Measurements from ENCODE around the gene ADARB2. TPM values are rescaled to one million over a fixed set of nuclear protein-coding genes. Genes with fewer than 3 reads are reported as not detected.
A peak's percentile ranks its signal among the peaks of the same experiment; 100 is the strongest.
"Not testable (repeated sequence)": the region's sequence is repeated elsewhere in the genome, so short reads cannot be mapped to it uniquely, and the experiment has no call there.

ADARB2 gene
- total RNA-seq, 1 donor from 2014 or later: 0.06 TPM

- DNase-seq (ENCODE audit: low spot score): not testable (repeated sequence)
These were observed 119.7 kb downstream of the ADARB2 start for GRCh38 chr10:1617376-1618317.

GRCh38 chr10:1616701-1617100 is 120.6 kb downstream of the ADARB2 start:
- not testable (repeated sequence) for DNase-seq (ENCODE audit: low spot score)

GRCh38 chr10:1615186-1615954 is 122.0 kb downstream of the ADARB2 start:
- DNase-seq (ENCODE audit: low spot score): no peak

- no peak for DNase-seq (ENCODE audit: low spot score)
These were observed 123.8 kb downstream of the ADARB2 start for GRCh38 chr10:1613511-1613910.

- no peak for DNase-seq (ENCODE audit: low spot score)
These were observed 124.4 kb downstream of the ADARB2 start for GRCh38 chr10:1612908-1613307.

GRCh38 chr10:1611936-1612550 is 125.3 kb downstream of the ADARB2 start:
- DNase-seq (ENCODE audit: low spot score): peak; percentile 64

GRCh38 chr10:1610986-1611770 is 126.1 kb downstream of the ADARB2 start:
- peak; percentile 74 for DNase-seq (ENCODE audit: low spot score)

GRCh38 chr10:1609648-1609970 is 127.7 kb downstream of the ADARB2 start:
- DNase-seq (ENCODE audit: low spot score): peak; percentile 53

DNA sequence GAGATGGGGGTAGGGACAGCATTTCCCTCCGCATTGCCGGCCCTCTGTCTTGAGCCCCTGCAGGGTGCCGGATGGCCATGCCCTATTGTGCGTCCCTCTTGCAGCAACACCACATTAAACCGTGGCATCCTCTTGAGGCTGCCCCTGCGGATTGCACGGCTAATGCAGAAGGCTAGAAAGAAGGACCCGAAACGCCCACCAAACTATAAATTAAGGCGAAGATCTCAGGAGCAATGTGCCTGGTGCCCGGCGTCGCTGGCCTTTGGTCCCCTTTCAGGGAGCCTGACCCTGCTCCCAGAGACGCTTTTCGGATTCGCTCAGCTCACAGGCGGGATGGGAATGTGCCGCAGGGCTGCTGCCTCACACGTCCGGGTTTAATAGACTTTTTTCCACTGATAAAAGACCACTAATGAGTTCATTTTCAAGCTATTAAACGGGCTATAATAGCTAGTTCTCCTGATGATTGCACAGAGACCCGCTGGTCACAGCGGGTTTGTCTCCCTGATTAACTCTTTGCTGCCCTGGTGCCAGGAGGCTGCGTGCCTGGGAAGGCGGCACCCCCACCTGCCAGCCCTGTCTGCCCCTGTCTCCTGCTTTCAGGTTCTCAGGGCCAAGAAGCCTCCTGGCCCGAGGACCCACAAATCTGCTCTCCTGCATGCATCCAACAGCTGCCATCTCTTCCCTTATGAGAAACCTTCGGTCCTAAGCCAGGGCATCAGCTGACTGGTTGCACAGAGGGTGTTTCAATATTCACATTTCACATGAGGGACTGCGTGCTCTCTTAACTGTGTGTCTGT is 128.3 kb downstream of the ADARB2 start:
- peak; percentile 55 for DNase-seq (ENCODE audit: low spot score)

- no peak for DNase-seq (ENCODE audit: low spot score)
These were observed 128.9 kb downstream of the ADARB2 start for GRCh38 chr10:1608408-1608807.

DNA sequence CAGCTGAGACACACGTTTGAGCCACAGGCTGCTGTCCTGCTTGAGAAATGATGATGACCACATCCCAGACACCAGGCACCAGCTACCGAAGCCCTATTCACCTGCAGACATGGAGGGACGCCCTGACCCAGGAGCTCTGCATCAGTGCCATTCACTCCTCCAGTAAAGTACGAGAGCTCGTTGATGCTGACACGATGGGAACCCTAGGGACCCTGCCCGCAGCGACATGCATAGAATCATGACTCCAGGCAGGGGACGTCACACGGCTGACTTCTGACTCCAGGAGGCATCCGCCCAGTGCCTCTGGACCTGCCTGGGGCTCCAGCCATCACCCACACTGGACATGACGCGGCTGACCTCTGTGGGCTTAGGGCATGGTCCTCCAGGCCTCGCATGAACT is 129.9 kb downstream of the ADARB2 start:
- DNase-seq (ENCODE audit: low spot score): peak; percentile 88

DNA sequence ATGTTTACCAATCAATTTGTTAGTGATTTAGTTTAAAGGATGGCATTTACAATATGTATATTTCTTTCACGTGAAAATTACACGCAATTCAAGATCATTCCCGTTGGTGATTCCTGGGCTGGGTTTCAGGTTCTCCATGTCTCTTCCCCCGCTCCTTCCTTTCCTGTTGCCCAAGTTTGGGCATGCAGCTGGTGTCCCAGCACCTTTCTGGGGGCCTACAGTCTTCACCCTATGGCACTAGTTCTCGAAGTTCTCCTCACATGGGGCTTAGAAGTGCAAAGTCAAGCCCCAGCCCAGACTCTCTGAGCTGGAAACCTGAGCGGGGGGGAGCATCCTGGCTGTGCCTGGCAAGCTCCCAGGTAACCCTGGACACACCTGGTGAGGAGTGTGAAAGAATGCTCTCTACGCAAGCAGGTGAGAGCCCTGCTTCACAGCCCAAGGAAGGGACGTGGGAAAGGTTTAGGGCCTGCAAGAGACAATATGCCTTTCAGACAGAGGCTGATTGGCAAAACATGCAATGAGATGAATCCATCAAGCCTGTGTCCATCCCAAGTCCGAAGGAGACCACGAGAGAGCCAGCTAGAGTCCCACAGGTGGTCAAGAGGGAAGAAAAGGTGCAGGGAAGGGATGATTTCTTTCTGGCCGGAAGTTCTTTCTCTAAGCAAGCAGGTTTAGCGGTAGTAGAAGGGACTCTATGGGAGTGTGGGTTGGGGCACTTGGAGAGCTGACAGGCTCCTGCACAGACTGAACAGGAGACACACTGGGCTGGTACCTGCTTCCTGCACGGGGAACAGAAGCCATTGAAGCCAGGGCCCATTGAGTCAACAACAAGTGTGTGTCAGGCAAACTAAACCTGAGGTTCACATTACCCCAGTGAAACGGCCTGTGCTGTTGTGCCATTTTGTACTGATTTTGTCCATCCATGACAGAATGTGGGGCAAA is 131.1 kb downstream of the ADARB2 start:
- peak; percentile 60 for DNase-seq (ENCODE audit: low spot score)

- DNase-seq (ENCODE audit: low spot score): peak; percentile 76
These were observed 132.2 kb downstream of the ADARB2 start for GRCh38 chr10:1605121-1605520.

GRCh38 chr10:1604246-1604645 is 133.1 kb downstream of the ADARB2 start:
- peak; percentile 72 for DNase-seq (ENCODE audit: low spot score)

GRCh38 chr10:1603181-1603580 is 134.1 kb downstream of the ADARB2 start:
- peak; percentile 80 for DNase-seq (ENCODE audit: low spot score)

GRCh38 chr10:1602037-1602484 is 135.3 kb downstream of the ADARB2 start:
- DNase-seq (ENCODE audit: low spot score): peak; percentile 85

DNA sequence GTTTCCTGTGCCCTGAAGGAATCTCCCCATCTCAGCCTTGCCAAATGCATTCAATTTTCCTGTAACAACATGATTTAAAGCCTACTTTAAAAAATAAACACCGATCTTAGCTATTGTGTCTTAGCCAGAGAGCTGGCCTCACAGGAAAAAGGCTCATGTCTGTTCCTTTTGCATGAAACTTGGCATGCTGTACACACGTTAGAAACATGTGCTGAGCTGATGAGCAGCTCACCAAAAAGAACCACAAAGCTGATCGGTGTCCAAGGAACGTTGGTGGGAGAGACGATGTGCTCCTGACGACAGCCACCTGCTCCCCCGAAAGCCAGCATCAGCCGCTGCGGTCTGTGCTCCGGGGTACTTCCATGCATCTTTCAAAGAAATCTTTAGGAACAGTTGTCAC is 135.9 kb downstream of the ADARB2 start:
- peak; percentile 57 for DNase-seq (ENCODE audit: low spot score)

GRCh38 chr10:1600861-1601260 is 136.5 kb downstream of the ADARB2 start:
- DNase-seq (ENCODE audit: low spot score): peak; percentile 75

Data from mesenteric fat pad (tissue), 1 donor.